WTC11 (cell line): ENCODE data around the gene ZNF140. TPM values are rescaled to one million over a fixed set of nuclear protein-coding genes. Genes with fewer than 3 reads are reported as not detected.

Experiments used
- ATAC-seq: fragments of 200-7000 bp; cut with Tn5 transposase; 2 replicates; pipeline ENCODE4 v1.10.0; 2021; ENCODE audit warnings: mild to moderate bottlenecking, moderate library complexity
- CTCF ChIA-PET: fragments of 300-600 bp; sonication (Branson Sonifier 250); formaldehyde crosslinking; loops from one replicate; lab custom pipeline; 2021; ENCODE audit warnings: antibody characterized with exemption; lab: Charles Lee
- POLR2A ChIA-PET: fragments of 350-600 bp; sonication (Branson Sonifier 250); formaldehyde crosslinking; loops from one replicate; lab custom pipeline; 2021; ENCODE audit warnings: antibody characterized with exemption; lab: Charles Lee
- DNase-seq: peaks from one replicate; pipeline ENCODE4 v3.0.0; 2021; ENCODE audit warnings: low spot score
- H3K27ac Mint-ChIP-seq: 2 replicates; pipeline ENCODE4 v1.8.0; 2021; ENCODE audit warnings: mixed read lengths
- H3K27me3 Mint-ChIP-seq: 2 replicates; pipeline ENCODE4 v1.8.0; 2021; ENCODE audit warnings: low read depth, mild to moderate bottlenecking, moderate library complexity, mixed read lengths
- H3K36me3 Mint-ChIP-seq: 2 replicates; pipeline ENCODE4 v1.8.0; 2021; ENCODE audit warnings: mixed read lengths
- H3K4me1 Mint-ChIP-seq: 2 replicates; pipeline ENCODE4 v1.8.0; 2022; ENCODE audit warnings: mixed read lengths
- H3K4me3 Mint-ChIP-seq: 2 replicates; pipeline ENCODE4 v1.8.0; 2021; ENCODE audit warnings: mild to moderate bottlenecking, moderate library complexity, mixed read lengths
- H3K9me3 Mint-ChIP-seq: 2 replicates; pipeline ENCODE4 v1.8.0; 2021; ENCODE audit warnings: mixed read lengths
- AFF4 ChIP-seq: sonication (generic); formaldehyde crosslinking; IDR thresholded peaks from 2 replicates; pipeline ENCODE4 v1.8.1; 2023; ENCODE audit warnings: mild to moderate bottlenecking, missing genetic modification reagents, borderline replicate concordance
- AR ChIP-seq: fragments of 250-450 bp; sonication (Bioruptor Pico); IDR thresholded peaks from 2 replicates; pipeline ENCODE4 v1.9.0; 2021; ENCODE audit warnings: mild to moderate bottlenecking
- E2F1 ChIP-seq: sonication (generic); formaldehyde crosslinking; IDR thresholded peaks from 2 replicates; pipeline ENCODE4 v1.8.0; 2022; ENCODE audit warnings: mild to moderate bottlenecking, missing genetic modification reagents
- E2F4 ChIP-seq: sonication (generic); formaldehyde crosslinking; IDR thresholded peaks from 2 replicates; pipeline ENCODE4 v1.8.1; 2022; ENCODE audit warnings: low read depth, mild to moderate bottlenecking, moderate library complexity, missing genetic modification reagents, borderline replicate concordance
- GABPB1 ChIP-seq: sonication (generic); formaldehyde crosslinking; IDR thresholded peaks from 2 replicates; pipeline ENCODE4 v1.8.1; 2023; ENCODE audit warnings: mild to moderate bottlenecking, missing genetic modification reagents
- MXD4 ChIP-seq: fragments of 250-450 bp; sonication (Bioruptor Pico); IDR thresholded peaks from 2 replicates; pipeline ENCODE4 v1.8.0; 2021; ENCODE audit warnings: mild to moderate bottlenecking, moderate library complexity, borderline replicate concordance
- NFATC4 ChIP-seq: fragments of 250-450 bp; sonication (Bioruptor Pico); IDR thresholded peaks from 2 replicates; pipeline ENCODE4 v1.9.0; 2021; ENCODE audit warnings: mild to moderate bottlenecking
- OVOL2 ChIP-seq: fragments of 250-450 bp; sonication (Bioruptor Pico); IDR thresholded peaks from 2 replicates; pipeline ENCODE4 v1.9.0; 2021; ENCODE audit warnings: mild to moderate bottlenecking, borderline replicate concordance
- PREB ChIP-seq: sonication (generic); formaldehyde crosslinking; IDR thresholded peaks from 2 replicates; pipeline ENCODE4 v1.8.1; 2022; ENCODE audit warnings: mild to moderate bottlenecking, missing genetic modification reagents, moderate library complexity, borderline replicate concordance
- SP1 ChIP-seq: sonication (generic); formaldehyde crosslinking; conservative IDR thresholded peaks from 2 replicates; pipeline ENCODE4 v1.8.1; 2022; ENCODE audit warnings: missing genetic modification reagents
- TP53 ChIP-seq: sonication (generic); formaldehyde crosslinking; IDR thresholded peaks from 2 replicates; pipeline ENCODE4 v1.8.1; 2023; ENCODE audit warnings: mild to moderate bottlenecking, missing genetic modification reagents
- USF2 ChIP-seq: sonication (generic); formaldehyde crosslinking; IDR thresholded peaks from 2 replicates; pipeline ENCODE4 v1.8.1; 2023; ENCODE audit warnings: mild to moderate bottlenecking, missing genetic modification reagents, moderate library complexity
- ZNF263 ChIP-seq: sonication (generic); formaldehyde crosslinking; IDR thresholded peaks from 2 replicates; pipeline ENCODE4 v1.8.1; 2022; ENCODE audit warnings: low read depth, mild to moderate bottlenecking, moderate library complexity, missing genetic modification reagents
- ZNF317 ChIP-seq: sonication (generic); formaldehyde crosslinking; IDR thresholded peaks from 2 replicates; pipeline ENCODE4 v1.8.1; 2023; ENCODE audit warnings: low read depth, mild to moderate bottlenecking, moderate library complexity, missing genetic modification reagents, borderline replicate concordance
- ZNF416 ChIP-seq: fragments of 250-450 bp; sonication (Bioruptor Pico); IDR thresholded peaks from 2 replicates; pipeline ENCODE4 v1.9.0; 2021; ENCODE audit warnings: mild to moderate bottlenecking, inconsistent platforms
- ZSCAN18 ChIP-seq: fragments of 250-450 bp; sonication (Bioruptor Pico); IDR thresholded peaks from 2 replicates; pipeline ENCODE4 v2.1.2; 2022; ENCODE audit warnings: mild to moderate bottlenecking, moderate library complexity
- total RNA-seq: library from RNA; stranded (reverse); gene quantifications from 3 replicates; pipeline ENCODE4 v1.2.3, GENCODE V29; 2021
- TF ChIP-seq, protein P1 (sequence below): sonication (generic); formaldehyde crosslinking; IDR thresholded peaks from 2 replicates; pipeline ENCODE4 v1.8.1; 2023; ENCODE audit warnings: mild to moderate bottlenecking, missing genetic modification reagents
- TF ChIP-seq, protein P2 (sequence below): fragments of 250-450 bp; sonication (Bioruptor Pico); IDR thresholded peaks from 2 replicates; pipeline ENCODE4 v1.9.0; 2021; ENCODE audit warnings: moderate library complexity, mild to moderate bottlenecking, inconsistent platforms, borderline replicate concordance
- TF ChIP-seq, protein P3 (sequence below): sonication (generic); formaldehyde crosslinking; IDR thresholded peaks from 2 replicates; pipeline ENCODE4 v1.8.1; 2022; ENCODE audit warnings: mild to moderate bottlenecking, moderate library complexity, missing genetic modification reagents
- TF ChIP-seq, protein P4 (sequence below): sonication (generic); formaldehyde crosslinking; IDR thresholded peaks from 2 replicates; pipeline ENCODE4 v1.8.0; 2022; ENCODE audit warnings: mild to moderate bottlenecking, missing genetic modification reagents

ZNF140 gene
- total RNA-seq, 1 experiment from 2014 or later, result 10.3 TPM

DNA sequence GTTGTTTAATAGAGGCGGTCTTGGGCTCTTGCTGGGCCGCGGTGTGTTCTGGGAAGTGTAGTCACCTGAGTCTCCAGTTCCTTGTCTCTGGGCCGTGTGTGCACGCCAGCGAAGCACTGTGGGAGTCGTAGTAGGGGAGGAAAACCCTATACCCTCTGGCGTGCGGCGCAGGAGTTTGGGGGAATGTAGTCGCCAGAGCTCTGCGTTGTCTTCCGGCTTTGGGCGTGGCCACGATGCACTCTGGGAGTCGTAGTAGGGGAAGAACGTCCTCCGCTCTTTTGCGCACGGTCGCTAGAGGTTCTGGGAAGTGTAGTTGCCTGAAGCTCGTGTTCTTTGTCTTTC, 726 bp upstream of the ZNF140 start:
- ChIA-PET CTCF (interaction anchor here (0.5 to 1.1 kb wide), 5 partner anchors 42 to 124 kb away, joined by 3 to 16 read pairs (median 3); partner anchors contain the start of genes ZNF10, ZNF26, ZNF268 and ZNF605), POLR2A (interaction anchor here (0.7 to 1.1 kb wide), 5 partner anchors 42 to 251 kb away, joined by 3 to 8 read pairs (median 5); partner anchors contain the start of genes ZNF10, ZNF26, ZNF268 and ZNF891)
- Mint-ChIP-seq H3K27me3 (peaks cover 7% of the 10 kb centered on the region), H3K4me3 (no peak overlapping the region), H3K4me1 (peaks cover 3% of the 10 kb centered on the region; the same call in 1 of the 2 replicates), H3K9me3 (peaks cover 56% of the 10 kb centered on the region), H3K27ac (no peak overlapping the region), H3K36me3 (peaks cover 61% of the 10 kb centered on the region)
- ATAC-seq, result peak; percentile 91
- peak; percentile 98 for DNase-seq
- TF ChIP-seq, protein P1, sequence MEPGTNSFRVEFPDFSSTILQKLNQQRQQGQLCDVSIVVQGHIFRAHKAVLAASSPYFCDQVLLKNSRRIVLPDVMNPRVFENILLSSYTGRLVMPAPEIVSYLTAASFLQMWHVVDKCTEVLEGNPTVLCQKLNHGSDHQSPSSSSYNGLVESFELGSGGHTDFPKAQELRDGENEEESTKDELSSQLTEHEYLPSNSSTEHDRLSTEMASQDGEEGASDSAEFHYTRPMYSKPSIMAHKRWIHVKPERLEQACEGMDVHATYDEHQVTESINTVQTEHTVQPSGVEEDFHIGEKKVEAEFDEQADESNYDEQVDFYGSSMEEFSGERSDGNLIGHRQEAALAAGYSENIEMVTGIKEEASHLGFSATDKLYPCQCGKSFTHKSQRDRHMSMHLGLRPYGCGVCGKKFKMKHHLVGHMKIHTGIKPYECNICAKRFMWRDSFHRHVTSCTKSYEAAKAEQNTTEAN (CRISPR knock-in tag), result no peak
- TF ChIP-seq ZNF317 (CRISPR knock-in tag), result no peak
- no peak; the same call in 1 of the 2 replicates for TF ChIP-seq USF2 (CRISPR knock-in tag)
- no peak for TF ChIP-seq ZNF263 (CRISPR knock-in tag)
- TF ChIP-seq TP53, result no peak
- TF ChIP-seq, protein P2, sequence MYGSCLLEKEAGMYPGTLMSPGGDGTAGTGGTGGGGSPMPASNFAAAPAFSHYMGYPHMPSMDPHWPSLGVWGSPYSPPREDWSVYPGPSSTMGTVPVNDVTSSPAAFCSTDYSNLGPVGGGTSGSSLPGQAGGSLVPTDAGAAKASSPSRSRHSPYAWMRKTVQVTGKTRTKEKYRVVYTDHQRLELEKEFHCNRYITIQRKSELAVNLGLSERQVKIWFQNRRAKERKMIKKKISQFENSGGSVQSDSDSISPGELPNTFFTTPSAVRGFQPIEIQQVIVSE (CRISPR knock-in tag), result no peak
- no peak for TF ChIP-seq E2F1 (CRISPR knock-in tag)
- TF ChIP-seq AR, result no peak
- TF ChIP-seq GABPB1, result peak; percentile 43; the same call in 1 of the 2 replicates
- TF ChIP-seq PREB, result no peak
- TF ChIP-seq E2F4 (CRISPR knock-in tag), result no peak
- TF ChIP-seq, protein P3, sequence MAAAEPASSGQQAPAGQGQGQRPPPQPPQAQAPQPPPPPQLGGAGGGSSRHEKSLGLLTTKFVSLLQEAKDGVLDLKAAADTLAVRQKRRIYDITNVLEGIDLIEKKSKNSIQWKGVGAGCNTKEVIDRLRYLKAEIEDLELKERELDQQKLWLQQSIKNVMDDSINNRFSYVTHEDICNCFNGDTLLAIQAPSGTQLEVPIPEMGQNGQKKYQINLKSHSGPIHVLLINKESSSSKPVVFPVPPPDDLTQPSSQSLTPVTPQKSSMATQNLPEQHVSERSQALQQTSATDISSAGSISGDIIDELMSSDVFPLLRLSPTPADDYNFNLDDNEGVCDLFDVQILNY (CRISPR knock-in tag), result no peak
- no peak for TF ChIP-seq AFF4 (CRISPR knock-in tag)
- TF ChIP-seq SP1 (CRISPR knock-in tag), result peak; percentile 99
- no peak for TF ChIP-seq NFATC4
- TF ChIP-seq ZSCAN18 (CRISPR knock-in tag), result no peak
- TF ChIP-seq OVOL2, result no peak
- TF ChIP-seq MXD4 (CRISPR knock-in tag), result no peak
- TF ChIP-seq, protein P4, sequence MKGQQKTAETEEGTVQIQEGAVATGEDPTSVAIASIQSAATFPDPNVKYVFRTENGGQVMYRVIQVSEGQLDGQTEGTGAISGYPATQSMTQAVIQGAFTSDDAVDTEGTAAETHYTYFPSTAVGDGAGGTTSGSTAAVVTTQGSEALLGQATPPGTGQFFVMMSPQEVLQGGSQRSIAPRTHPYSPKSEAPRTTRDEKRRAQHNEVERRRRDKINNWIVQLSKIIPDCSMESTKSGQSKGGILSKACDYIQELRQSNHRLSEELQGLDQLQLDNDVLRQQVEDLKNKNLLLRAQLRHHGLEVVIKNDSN, result peak; percentile 47; the same call in 1 of the 2 replicates
- no peak for TF ChIP-seq ZNF416 (CRISPR knock-in tag)
